ENCODE results near the gene PHIP. TPM values are rescaled to one million over a fixed set of nuclear protein-coding genes. Genes with fewer than 3 reads are reported as not detected.
"Not testable (repeated sequence)": the region's sequence is repeated elsewhere in the genome, so short reads cannot be mapped to it uniquely, and the experiment has no call there.

PHIP gene
- total RNA-seq, 1 experiment from 2014 or later = 17.8 TPM

DNA sequence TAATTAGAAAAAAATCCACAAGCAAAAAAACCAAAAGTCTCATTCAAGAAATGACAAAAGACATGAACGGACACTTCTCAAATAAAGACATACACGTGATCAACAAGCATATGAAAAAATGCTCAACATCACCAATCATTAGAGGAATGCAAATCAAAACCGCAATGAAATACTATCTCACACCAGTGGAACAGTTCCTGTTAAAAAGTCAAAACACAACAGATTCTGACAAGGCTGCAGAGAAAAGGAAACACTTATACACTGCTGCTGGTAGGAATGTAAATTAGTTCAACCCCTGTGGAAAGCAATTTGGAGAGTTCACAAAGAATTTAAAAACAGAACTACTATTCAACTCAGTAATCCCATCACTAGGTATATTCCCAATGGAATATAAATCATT lies 152.7 kb downstream of the PHIP start:
- DNase-seq (ENCODE audit: low read depth) = no peak

DNA sequence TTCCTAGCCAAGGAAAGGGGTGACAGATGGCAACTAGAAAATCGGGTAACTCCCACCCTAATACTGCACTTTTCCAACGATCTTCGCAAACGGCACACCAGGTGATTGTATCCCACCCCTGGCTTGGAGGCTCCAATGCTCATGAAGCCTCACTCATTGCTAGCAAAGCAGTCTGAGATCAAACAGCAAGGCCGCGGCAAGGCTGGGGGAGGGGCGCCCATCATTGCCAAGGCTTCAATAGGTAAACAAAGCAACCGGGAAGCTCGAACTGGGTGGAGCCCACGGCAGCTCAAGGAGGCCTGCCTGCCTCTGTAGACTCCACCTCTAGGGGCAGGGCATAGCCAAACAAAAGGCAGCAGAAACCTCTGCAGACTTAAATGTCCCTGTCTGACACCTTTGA lies 156.9 kb downstream of the PHIP start:
- not testable (repeated sequence) for DNase-seq (ENCODE audit: low read depth)

DNA sequence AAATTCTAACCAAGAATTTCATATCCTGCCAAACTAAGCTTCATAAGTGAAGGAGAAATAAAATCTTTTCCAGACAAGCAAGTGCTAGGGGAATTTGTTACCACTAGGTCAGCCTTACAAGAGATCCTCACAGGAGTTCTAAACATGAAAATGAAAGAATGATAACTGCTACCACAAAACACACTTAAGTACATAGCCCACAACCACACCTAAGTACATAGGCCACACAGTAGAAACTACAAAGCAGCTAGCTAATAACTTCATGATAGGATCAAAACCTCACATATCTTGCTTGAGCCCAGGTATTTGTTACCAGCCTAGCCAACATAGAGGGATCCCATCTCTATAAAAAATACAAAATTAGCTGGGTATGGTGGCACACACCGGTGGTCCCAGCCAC lies 160.3 kb downstream of the PHIP start:
- DNase-seq (ENCODE audit: low read depth) = no peak

DNA sequence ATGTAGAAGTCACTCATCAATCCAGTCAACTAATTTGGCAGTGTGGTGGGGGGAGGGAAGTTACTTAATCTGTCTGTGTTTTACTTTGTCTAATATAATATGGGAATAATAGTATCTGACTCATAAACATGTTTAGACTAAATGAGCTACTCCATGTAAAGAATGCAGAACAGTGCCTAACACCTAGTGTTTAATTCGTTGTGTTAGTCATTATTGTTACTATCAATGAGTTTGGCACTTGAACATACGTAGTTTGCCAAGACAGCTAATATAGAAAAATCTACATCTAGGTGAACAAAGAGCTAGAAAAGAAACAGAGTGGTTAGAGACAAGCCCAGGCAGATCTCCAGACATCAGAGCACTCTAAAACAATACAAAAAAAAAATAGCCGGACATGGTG lies 161.6 kb downstream of the PHIP start:
- DNase-seq (ENCODE audit: low read depth) = no peak

DNA sequence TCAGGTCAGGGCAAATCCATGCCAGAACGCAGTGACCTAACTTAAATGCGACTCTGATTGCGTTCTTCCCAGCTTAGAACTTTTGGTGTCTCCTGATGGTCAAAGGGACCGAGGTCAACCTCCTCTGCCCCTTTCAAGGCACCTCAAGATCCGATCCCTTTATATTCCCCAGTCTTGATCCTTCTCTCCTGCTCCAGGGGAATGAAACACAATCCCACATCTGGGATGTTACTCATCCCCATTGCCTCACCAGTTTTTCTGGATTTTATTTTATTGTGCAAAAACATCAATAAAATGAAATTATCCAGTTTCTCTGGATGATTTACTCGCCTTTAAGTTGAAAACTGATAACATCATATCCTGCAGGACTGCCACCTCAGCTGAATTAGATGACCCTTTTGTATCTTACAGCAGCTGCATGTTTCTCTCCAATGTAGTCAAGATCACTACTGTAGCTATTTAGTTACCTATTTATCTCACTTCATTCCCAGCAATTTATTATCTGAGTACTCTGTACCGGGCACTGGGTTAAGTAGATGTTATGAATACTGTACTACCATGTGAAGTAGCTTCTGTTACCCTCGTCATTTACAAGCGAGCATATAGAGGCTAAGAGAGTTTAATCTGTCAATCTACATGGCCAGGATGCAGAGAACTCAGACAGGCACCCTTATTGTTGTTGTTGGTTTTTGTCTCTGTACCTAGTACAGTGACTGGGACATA lies 166.7 kb downstream of the PHIP start:
- DNase-seq (ENCODE audit: low read depth) = no peak

DNA sequence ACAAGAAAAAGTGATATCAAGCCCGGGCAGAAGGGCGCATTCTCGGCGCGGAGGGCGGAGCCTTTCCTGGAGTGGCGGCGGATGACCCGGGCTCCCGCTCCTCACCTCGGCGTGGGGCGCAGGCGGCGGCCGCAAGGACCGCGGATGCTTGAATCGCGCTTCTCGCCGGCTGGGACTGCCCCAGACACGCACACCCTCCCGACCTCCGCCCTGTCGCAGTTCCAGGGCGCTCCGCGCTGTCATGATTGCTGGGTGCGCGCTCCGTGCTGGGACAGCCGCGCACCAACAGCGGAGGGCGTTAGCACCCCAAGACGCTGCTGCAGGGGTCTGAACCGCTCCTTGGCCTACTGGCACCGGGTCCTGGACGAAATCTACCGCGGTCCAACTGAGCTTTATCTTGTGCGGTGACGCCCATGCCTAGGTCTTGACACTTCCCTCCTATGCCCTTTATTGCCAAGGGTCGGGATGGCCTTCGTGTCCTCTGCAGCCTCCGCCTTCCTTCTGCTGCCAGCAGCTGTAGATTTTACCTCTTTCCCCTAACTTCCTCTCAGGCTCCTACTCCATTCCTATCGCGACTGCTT lies 167.4 kb downstream of the PHIP start:
- no peak for DNase-seq (ENCODE audit: low read depth)

DNA sequence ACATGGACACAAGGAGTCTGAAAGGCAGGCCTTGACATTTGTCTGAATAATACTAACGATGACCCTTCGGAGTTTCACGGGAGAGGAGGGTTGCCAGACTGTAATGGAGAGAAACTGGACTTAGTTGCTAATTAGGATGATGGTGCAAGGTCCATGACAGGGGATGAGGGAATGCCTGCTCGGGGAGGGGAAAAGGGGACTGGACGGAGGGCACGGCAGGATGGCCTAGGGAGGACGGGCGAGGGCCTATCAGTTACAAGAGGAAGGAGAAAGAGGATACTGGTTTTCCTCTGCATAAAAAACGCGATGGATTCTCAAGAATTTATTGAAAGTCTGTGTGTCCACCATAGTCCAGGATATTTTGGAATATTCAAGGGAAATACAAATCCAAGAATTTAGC lies 168.0 kb downstream of the PHIP start:
- no peak for DNase-seq (ENCODE audit: low read depth)

DNA sequence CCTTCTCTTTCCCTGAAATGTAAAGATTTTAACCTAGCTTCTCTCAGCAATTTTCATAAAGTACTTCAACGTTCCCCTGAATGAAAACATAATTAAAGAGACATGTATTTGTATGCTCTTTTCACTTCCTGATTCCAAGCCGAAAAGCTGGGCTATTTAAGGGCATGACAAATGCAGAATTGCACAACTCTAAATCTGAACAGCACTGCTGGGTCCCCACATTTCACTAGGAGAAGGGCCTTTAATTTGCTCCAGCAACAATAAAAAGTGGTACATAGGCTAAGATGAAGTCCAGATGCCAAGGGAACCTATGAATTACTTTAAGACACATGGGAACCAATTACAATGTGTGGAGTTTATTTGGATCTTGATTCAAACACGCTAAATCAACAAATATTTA lies 168.7 kb downstream of the PHIP start:
- no peak for DNase-seq (ENCODE audit: low read depth)

DNA sequence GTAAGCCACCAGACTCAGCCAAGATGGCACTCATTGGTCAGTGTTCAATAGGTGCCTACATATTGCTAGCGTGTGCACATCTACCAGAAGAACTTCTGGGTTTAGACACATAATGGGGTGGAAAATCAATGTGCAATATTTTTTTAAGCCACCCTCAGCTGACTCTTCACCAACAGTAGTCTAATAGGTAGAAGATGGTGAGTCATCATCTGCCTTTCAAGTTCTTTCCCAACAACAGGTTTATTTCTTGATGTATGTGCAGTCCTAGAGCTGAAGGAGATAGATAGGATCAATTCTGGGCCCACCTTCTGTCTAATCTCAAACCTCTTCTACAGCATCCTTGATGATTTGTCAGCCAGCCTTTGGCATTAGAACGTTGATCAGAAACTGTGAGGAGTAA lies 169.4 kb downstream of the PHIP start:
- no peak for DNase-seq (ENCODE audit: low read depth)

DNA sequence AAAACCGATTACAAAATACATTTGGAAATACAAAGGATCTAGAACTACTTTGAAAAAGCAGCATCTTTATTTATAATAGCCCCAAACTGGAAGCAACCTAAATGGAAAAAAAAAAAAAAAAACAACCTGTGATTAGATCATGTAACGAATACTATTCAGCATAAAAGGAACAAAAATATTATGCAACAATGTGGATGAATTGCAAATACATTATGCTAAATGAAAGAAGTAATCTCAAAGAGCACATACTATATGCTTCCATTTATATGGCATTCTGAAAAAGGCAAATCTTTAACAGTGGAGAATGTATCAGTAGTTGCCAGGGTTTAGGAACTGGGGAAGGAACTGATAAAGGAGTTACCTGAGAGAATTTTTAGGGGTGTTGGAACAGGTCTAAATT lies 181.8 kb downstream of the PHIP start:
- no peak for DNase-seq (ENCODE audit: low read depth)

DNA sequence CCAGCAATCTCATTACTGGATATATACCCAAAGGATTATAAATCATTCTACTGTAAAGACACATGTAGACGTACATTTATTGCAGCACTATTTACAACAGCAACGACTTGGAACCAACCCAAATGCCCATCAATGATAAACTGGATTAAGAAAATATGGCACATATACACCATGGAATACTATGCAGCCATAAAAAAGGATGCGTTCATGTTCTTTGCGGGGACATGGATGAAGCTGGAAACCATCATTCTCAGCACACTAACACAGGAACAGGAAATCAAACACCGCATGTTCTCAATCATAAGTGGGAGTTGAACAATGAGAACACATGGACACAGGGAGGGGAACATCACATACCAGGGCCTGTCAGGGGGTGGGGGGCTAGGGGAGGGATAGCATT lies 188.2 kb downstream of the PHIP start:
- DNase-seq (ENCODE audit: low read depth) = not testable (repeated sequence)

Other genes with a start within 250 kb of the PHIP start
- gene IRAK1BP1, start 210.7 kb downstream of the PHIP start, total RNA-seq (2014; rRNA removed; shearing (Covaris generic)) = 2.2 and 5.0 TPM in 2 replicates
- 111 and 145 TPM in 2 replicates for gene HMGN3, start 156.4 kb upstream of the PHIP start, total RNA-seq (2014; rRNA removed; shearing (Covaris generic))